ENCODE results near the gene NKX6-2.
"Not testable (repeated sequence)": the region's sequence is repeated elsewhere in the genome, so short reads cannot be mapped to it uniquely, and the experiment has no call there.

NKX6-2 gene

GRCh38 chr10:132785723-132786475 lies at the start of gene NKX6-2:
Gene NKX6-2 (minus strand): TSS chr10:132786147. CDS start chr10:132785948, 199 bp downstream.
- DNase-seq, result no peak

- DNase-seq, result no peak
Measured at GRCh38 chr10:132834891-132835847, 49.2 kb upstream of the NKX6-2 start.

GRCh38 chr10:132834311-132834761 lies 48.4 kb upstream of the NKX6-2 start:
- DNase-seq, result no peak

GRCh38 chr10:132833421-132834111 lies 47.6 kb upstream of the NKX6-2 start:
- no peak for DNase-seq

GRCh38 chr10:132832186-132832969 lies 46.4 kb upstream of the NKX6-2 start:
- no peak for DNase-seq

- no peak for DNase-seq
Measured at GRCh38 chr10:132829403-132829802, 43.5 kb upstream of the NKX6-2 start.

GRCh38 chr10:132828681-132829080 lies 42.7 kb upstream of the NKX6-2 start:
- DNase-seq, result no peak

GRCh38 chr10:132827861-132828539 lies 42.1 kb upstream of the NKX6-2 start:
- no peak for DNase-seq

GRCh38 chr10:132827423-132827789 lies 41.5 kb upstream of the NKX6-2 start:
- no peak for DNase-seq

- DNase-seq, result no peak
Measured at GRCh38 chr10:132826524-132827422, 40.8 kb upstream of the NKX6-2 start.

- DNase-seq, result not testable (repeated sequence)
Measured at GRCh38 chr10:132825783-132826523, 40.0 kb upstream of the NKX6-2 start.

GRCh38 chr10:132820056-132820455 lies 34.1 kb upstream of the NKX6-2 start:
- no peak for DNase-seq

GRCh38 chr10:132817701-132818211 lies 31.8 kb upstream of the NKX6-2 start:
- DNase-seq, result no peak

GRCh38 chr10:132816718-132817117 lies 30.8 kb upstream of the NKX6-2 start:
- no peak for DNase-seq

GRCh38 chr10:132815168-132815857 lies 29.4 kb upstream of the NKX6-2 start:
- DNase-seq, result no peak

GRCh38 chr10:132814469-132814856 lies 28.5 kb upstream of the NKX6-2 start:
- no peak for DNase-seq

- DNase-seq, result no peak
Measured at GRCh38 chr10:132813560-132814468, 27.9 kb upstream of the NKX6-2 start.

- DNase-seq, result no peak
Measured at GRCh38 chr10:132813001-132813401, 27.1 kb upstream of the NKX6-2 start.

Data from NCI-H446 treated with DMSO at 0.1 percent for 48 hours (cell line).